ENCODE data around the gene GNA12. TPM values are rescaled to one million over a fixed set of nuclear protein-coding genes. Genes with fewer than 3 reads are reported as not detected.

GNA12 gene
- total and polyA plus RNA-seq, 4 experiments from 2014 or later, result 4.4 to 16.6 (median 12.6) TPM

DNA sequence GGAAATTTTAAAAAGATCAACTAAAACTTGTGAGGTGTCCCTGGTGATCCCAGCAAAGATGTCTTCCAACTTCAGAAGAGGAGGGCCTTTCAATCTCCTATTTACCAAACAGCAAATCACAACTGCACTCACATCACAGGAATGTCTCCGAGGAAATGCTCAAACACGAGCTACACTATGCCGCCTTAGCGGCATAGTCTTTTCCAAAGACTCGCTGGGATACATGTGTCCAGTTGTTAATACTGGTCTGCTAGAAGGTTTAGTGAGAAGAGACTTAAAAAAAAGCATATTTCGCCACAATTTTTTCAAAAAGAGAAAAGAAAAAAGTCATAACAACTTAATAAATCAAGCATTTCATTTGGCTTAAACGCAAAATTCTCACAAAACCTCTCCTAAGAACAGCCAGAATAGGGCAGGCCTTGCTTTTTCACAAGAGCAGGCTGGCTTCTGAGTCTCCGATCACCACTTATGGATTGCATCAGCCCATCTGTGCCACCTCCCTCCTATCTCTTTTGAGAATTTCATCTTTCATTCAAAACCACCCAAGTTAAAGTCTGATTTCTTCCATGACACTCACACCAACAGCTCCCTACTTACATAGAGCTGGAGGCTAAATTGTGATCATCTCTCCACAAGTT is 66.1 kb downstream of the GNA12 start:
- Mint-ChIP-seq H3K36me3 (peaks cover 2 to 32% of the 10 kb centered on the region in 2 donors), H3K9me3 (peaks cover 0 to 4% (median 0%) of the 10 kb centered on the region in 8 donors), H3K27me3 (no peaks in the 10 kb centered on the region), H3K27ac (no peak overlapping the region), H3K4me1 (peaks cover 0 to 9% (median 7%) of the 10 kb centered on the region in 4 donors), H3K4me3 (no peak overlapping the region)
- POLR2A ChIA-PET (ENCODE audit: partially characterized antibody), result no interaction called here
- intact Hi-C loops (cut with micrococcal nuclease), result no loop called here
- H3K4me1 ChIP-seq (ENCODE audit: insufficient read depth, low read length), result no peaks in the 10 kb centered on the region
- no peaks in the 10 kb centered on the region for H3K27me3 ChIP-seq (ENCODE audit: insufficient read depth, low read length)
- CTCF ChIA-PET (ENCODE audit: partially characterized antibody), result interaction anchor here (0.5 kb wide), 1 partner anchor 13 kb away, joined by 3 read pairs; no protein-coding TSS in a partner anchor
- no peak for DNase-seq
- no peak overlapping the region for H3K4me3 ChIP-seq (ENCODE audit: low read length in 2 of 2)
- no peaks in the 10 kb centered on the region for H3K36me3 ChIP-seq (ENCODE audit: insufficient read depth, low read length)
- no peak overlapping the region for H3K27ac ChIP-seq (ENCODE audit: low read depth, low read length)
- no peaks in the 10 kb centered on the region for H3K9me3 ChIP-seq (ENCODE audit: control insufficient read depth in 1 of 2, low read length in 2 of 2)

DNA sequence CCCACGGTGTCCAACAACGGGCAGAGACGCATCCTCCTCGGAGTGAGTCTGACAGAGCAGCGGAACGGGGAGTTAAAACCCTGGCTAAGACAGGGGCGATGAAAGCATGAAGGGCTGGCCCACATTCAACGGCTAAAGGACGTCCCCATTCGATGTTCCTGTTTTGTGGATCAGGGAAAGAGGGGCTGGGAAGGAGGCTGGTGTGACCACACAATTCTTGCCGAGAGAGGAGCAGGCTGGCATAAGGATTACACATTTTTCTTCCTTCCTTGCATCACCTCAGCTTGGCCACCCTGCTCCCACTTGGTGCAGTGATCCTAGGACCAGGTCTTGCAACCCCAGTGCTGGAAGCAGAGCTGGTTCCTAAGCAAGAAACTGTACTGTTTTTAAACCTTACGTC is 67.7 kb downstream of the GNA12 start:
- ChIA-PET CTCF (ENCODE audit: partially characterized antibody) (no interaction called here), POLR2A (ENCODE audit: partially characterized antibody) (no interaction called here)
- no peak for DNase-seq
- H3K9me3 ChIP-seq (ENCODE audit: control insufficient read depth in 1 of 2, low read length in 2 of 2), result no peaks in the 10 kb centered on the region
- Mint-ChIP-seq H3K9me3 (no peaks in the 10 kb centered on the region), H3K27ac (no peak overlapping the region), H3K4me3 (no peak overlapping the region), H3K27me3 (no peaks in the 10 kb centered on the region), H3K4me1 (peaks cover 0 to 6% (median 2%) of the 10 kb centered on the region in 4 donors), H3K36me3 (peaks cover 6 to 33% of the 10 kb centered on the region in 2 donors)
- H3K27me3 ChIP-seq (ENCODE audit: insufficient read depth, low read length), result no peaks in the 10 kb centered on the region
- no peaks in the 10 kb centered on the region for H3K36me3 ChIP-seq (ENCODE audit: insufficient read depth, low read length)
- no peak overlapping the region for H3K27ac ChIP-seq (ENCODE audit: low read depth, low read length)
- intact Hi-C loops (cut with micrococcal nuclease), result no loop called here
- no peak overlapping the region for H3K4me3 ChIP-seq (ENCODE audit: low read length in 2 of 2)
- no peaks in the 10 kb centered on the region for H3K4me1 ChIP-seq (ENCODE audit: insufficient read depth, low read length)

GRCh38 chr7:2775785-2776184 is 68.3 kb downstream of the GNA12 start:
- intact Hi-C loops (cut with micrococcal nuclease), result no loop called here
- ChIA-PET CTCF (ENCODE audit: partially characterized antibody) (no interaction called here), POLR2A (ENCODE audit: partially characterized antibody) (no interaction called here)
- H3K4me3 Mint-ChIP-seq, result no peak overlapping the region
- no peaks in the 10 kb centered on the region for H3K9me3 Mint-ChIP-seq
- no peak for DNase-seq
- H3K27ac Mint-ChIP-seq, result no peak overlapping the region
- Histone ChIP-seq H3K36me3 (ENCODE audit: insufficient read depth, low read length) (no peaks in the 10 kb centered on the region), H3K4me3 (ENCODE audit: low read length in 2 of 2) (no peak overlapping the region), H3K27me3 (ENCODE audit: insufficient read depth, low read length) (no peaks in the 10 kb centered on the region), H3K4me1 (ENCODE audit: insufficient read depth, low read length) (no peaks in the 10 kb centered on the region), H3K9me3 (ENCODE audit: control insufficient read depth in 1 of 2, low read length in 2 of 2) (no peaks in the 10 kb centered on the region), H3K27ac (ENCODE audit: low read depth, low read length) (no peak overlapping the region)
- H3K36me3 Mint-ChIP-seq, result peaks cover 8 to 37% of the 10 kb centered on the region in 2 donors
- H3K4me1 Mint-ChIP-seq, result peaks cover 0 to 6% (median 2%) of the 10 kb centered on the region in 4 donors
- H3K27me3 Mint-ChIP-seq, result no peaks in the 10 kb centered on the region

GRCh38 chr7:2775376-2775775 is 68.7 kb downstream of the GNA12 start:
- Mint-ChIP-seq H3K36me3 (peaks cover 8 to 37% of the 10 kb centered on the region in 2 donors), H3K4me1 (peaks cover 0 to 6% (median 2%) of the 10 kb centered on the region in 4 donors), H3K9me3 (no peaks in the 10 kb centered on the region), H3K27me3 (no peaks in the 10 kb centered on the region), H3K4me3 (no peak overlapping the region), H3K27ac (peak overlapping the region in 1 of 7 donors; percentile 30)
- Histone ChIP-seq H3K27ac (ENCODE audit: low read depth, low read length) (no peak overlapping the region), H3K4me1 (ENCODE audit: insufficient read depth, low read length) (no peaks in the 10 kb centered on the region), H3K9me3 (ENCODE audit: control insufficient read depth in 1 of 2, low read length in 2 of 2) (no peaks in the 10 kb centered on the region), H3K4me3 (ENCODE audit: low read length in 2 of 2) (no peak overlapping the region), H3K36me3 (ENCODE audit: insufficient read depth, low read length) (no peaks in the 10 kb centered on the region), H3K27me3 (ENCODE audit: insufficient read depth, low read length) (no peaks in the 10 kb centered on the region)
- DNase-seq, result no peak
- POLR2A ChIA-PET (ENCODE audit: partially characterized antibody), result no interaction called here
- CTCF ChIA-PET (ENCODE audit: partially characterized antibody), result no interaction called here
- intact Hi-C loops (cut with micrococcal nuclease), result no loop called here

DNA sequence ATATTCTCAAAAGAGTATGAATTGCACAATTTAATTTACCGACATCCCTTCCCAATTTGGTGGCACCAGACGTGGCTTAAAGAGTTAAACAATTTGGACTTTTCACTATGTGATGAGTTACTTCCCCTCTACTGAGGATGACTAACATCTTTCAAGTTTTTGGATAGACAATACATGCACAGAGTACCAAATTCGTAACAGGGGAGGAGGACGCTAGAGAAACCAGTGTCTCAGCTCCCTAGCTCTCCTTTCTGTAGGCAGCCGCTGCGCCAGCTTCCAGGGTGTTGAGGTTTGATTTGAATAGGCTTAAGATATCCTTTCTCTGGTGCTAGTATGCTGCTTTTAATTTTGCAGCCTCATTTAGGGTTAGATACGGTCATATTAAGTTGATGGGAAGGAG is 69.2 kb downstream of the GNA12 start:
- DNase-seq, result no peak
- Mint-ChIP-seq H3K9me3 (no peaks in the 10 kb centered on the region), H3K36me3 (peaks cover 8 to 38% of the 10 kb centered on the region in 2 donors), H3K27ac (peak overlapping the region in 1 of 7 donors; percentile 30), H3K4me1 (peaks cover 0 to 6% (median 2%) of the 10 kb centered on the region in 4 donors), H3K4me3 (no peak overlapping the region), H3K27me3 (no peaks in the 10 kb centered on the region)
- Histone ChIP-seq H3K36me3 (ENCODE audit: insufficient read depth, low read length) (no peaks in the 10 kb centered on the region), H3K27ac (ENCODE audit: low read depth, low read length) (no peak overlapping the region), H3K27me3 (ENCODE audit: insufficient read depth, low read length) (no peaks in the 10 kb centered on the region), H3K4me3 (ENCODE audit: low read length in 2 of 2) (no peak overlapping the region), H3K4me1 (ENCODE audit: insufficient read depth, low read length) (no peaks in the 10 kb centered on the region), H3K9me3 (ENCODE audit: control insufficient read depth in 1 of 2, low read length in 2 of 2) (no peaks in the 10 kb centered on the region)
- ChIA-PET POLR2A (ENCODE audit: partially characterized antibody) (no interaction called here), CTCF (ENCODE audit: partially characterized antibody) (no interaction called here)
- intact Hi-C loops (cut with micrococcal nuclease), result no loop called here

- Histone ChIP-seq H3K4me3 (ENCODE audit: low read length in 2 of 2) (no peak overlapping the region), H3K36me3 (ENCODE audit: insufficient read depth, low read length) (no peaks in the 10 kb centered on the region), H3K27me3 (ENCODE audit: insufficient read depth, low read length) (no peaks in the 10 kb centered on the region), H3K4me1 (ENCODE audit: insufficient read depth, low read length) (no peaks in the 10 kb centered on the region), H3K9me3 (ENCODE audit: control insufficient read depth in 1 of 2, low read length in 2 of 2) (no peaks in the 10 kb centered on the region), H3K27ac (ENCODE audit: low read depth, low read length) (no peak overlapping the region)
- peak overlapping the region in 1 of 7 donors; percentile 38 for H3K27ac Mint-ChIP-seq
- no peaks in the 10 kb centered on the region for H3K27me3 Mint-ChIP-seq
- H3K4me1 Mint-ChIP-seq, result peaks cover 0 to 6% (median 2%) of the 10 kb centered on the region in 4 donors
- POLR2A ChIA-PET (ENCODE audit: partially characterized antibody), result no interaction called here
- peaks cover 8 to 41% of the 10 kb centered on the region in 2 donors for H3K36me3 Mint-ChIP-seq
- intact Hi-C loops (cut with micrococcal nuclease), result no loop called here
- DNase-seq, result no peak
- CTCF ChIA-PET (ENCODE audit: partially characterized antibody), result no interaction called here
- H3K9me3 Mint-ChIP-seq, result no peaks in the 10 kb centered on the region
- no peak overlapping the region for H3K4me3 Mint-ChIP-seq
Measured at GRCh38 chr7:2774280-2774679, 69.8 kb downstream of the GNA12 start.

DNA sequence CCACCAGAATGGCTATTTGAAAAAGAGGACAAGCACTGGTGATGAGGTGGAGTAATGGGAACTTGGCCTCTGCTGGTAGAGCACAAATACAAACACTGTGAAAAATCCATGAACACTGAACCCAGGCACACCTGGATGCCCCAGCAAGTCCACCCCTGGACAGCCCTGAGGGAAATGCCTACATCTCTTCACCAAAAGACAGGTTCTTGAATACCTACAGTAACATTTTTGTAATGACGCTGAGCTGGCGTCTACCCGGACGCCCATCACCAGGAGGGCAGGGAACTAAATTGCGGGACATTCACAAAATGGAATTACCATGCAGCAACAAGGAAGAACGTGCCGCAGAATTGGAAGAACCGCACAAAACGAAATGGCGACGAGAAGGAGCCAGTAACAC is 70.5 kb downstream of the GNA12 start:
- Mint-ChIP-seq H3K4me1 (peaks cover 0 to 6% (median 2%) of the 10 kb centered on the region in 4 donors), H3K9me3 (no peaks in the 10 kb centered on the region), H3K27ac (peak overlapping the region in 1 of 7 donors; percentile 59), H3K27me3 (no peaks in the 10 kb centered on the region), H3K36me3 (peaks cover 8 to 41% of the 10 kb centered on the region in 2 donors), H3K4me3 (no peak overlapping the region)
- intact Hi-C loops (cut with micrococcal nuclease), result no loop called here
- Histone ChIP-seq H3K36me3 (ENCODE audit: insufficient read depth, low read length) (no peaks in the 10 kb centered on the region), H3K4me3 (ENCODE audit: low read length in 2 of 2) (no peak overlapping the region), H3K4me1 (ENCODE audit: insufficient read depth, low read length) (no peaks in the 10 kb centered on the region), H3K27ac (ENCODE audit: low read depth, low read length) (no peak overlapping the region), H3K9me3 (ENCODE audit: control insufficient read depth in 1 of 2, low read length in 2 of 2) (no peaks in the 10 kb centered on the region), H3K27me3 (ENCODE audit: insufficient read depth, low read length) (no peaks in the 10 kb centered on the region)
- ChIA-PET POLR2A (ENCODE audit: partially characterized antibody) (no interaction called here), CTCF (ENCODE audit: partially characterized antibody) (no interaction called here)
- DNase-seq, result no peak
